NOMO-1 treated with DMSO at 0.1 percent for 48 hours (cell line): Measurements from ENCODE around the gene FAM169A.
"Not testable (repeated sequence)": the region's sequence is repeated elsewhere in the genome, so short reads cannot be mapped to it uniquely, and the experiment has no call there.

Experiments used
- DNase-seq: peaks from one replicate; lab custom pipeline; 2025; ENCODE audit not compliant: unreplicated experiment; lab: John Stamatoyannopoulos, UW

The FAM169A gene

GRCh38 chr5:74801941-74802340 lies 64.2 kb downstream of the FAM169A start:
- DNase-seq, result no peak

- no peak for DNase-seq
Observed at GRCh38 chr5:74801197-74801596, 65.0 kb downstream of the FAM169A start.

- DNase-seq, result no peak
Observed at GRCh38 chr5:74798977-74799911, 66.9 kb downstream of the FAM169A start.

GRCh38 chr5:74791669-74792068 lies 74.5 kb downstream of the FAM169A start:
- DNase-seq, result not testable (repeated sequence)

- DNase-seq, result no peak
Observed at GRCh38 chr5:74787424-74787823, 78.8 kb downstream of the FAM169A start.

- no peak for DNase-seq
Observed at GRCh38 chr5:74786851-74787250, 79.3 kb downstream of the FAM169A start.

- DNase-seq, result no peak
Observed at GRCh38 chr5:74778609-74779008, 87.6 kb downstream of the FAM169A start.

GRCh38 chr5:74772359-74772758 lies 93.8 kb downstream of the FAM169A start:
- DNase-seq, result peak; percentile 37

- peak; percentile 46 for DNase-seq
Observed at GRCh38 chr5:74767579-74767913, 98.6 kb downstream of the FAM169A start.

GRCh38 chr5:74766849-74767578 lies 99.2 kb downstream of the FAM169A start, which contains the start of the genes GFM2 and NSA2:
GFM2 (minus strand) TSS chr5:74767117; CDS start chr5:74763742, 3,375 bp downstream.
NSA2 (plus strand) TSS chr5:74767249; CDS start chr5:74767361, 112 bp downstream.
- peak; percentile 90 for DNase-seq

- DNase-seq, result peak; percentile 84
Observed at GRCh38 chr5:74766418-74766848, 99.8 kb downstream of the FAM169A start.

GRCh38 chr5:74765929-74766328 lies 100.3 kb downstream of the FAM169A start:
- DNase-seq, result no peak

GRCh38 chr5:74765201-74765600 lies 101.0 kb downstream of the FAM169A start:
- no peak for DNase-seq

- DNase-seq, result no peak
Observed at GRCh38 chr5:74763504-74763903, 102.7 kb downstream of the FAM169A start.

- DNase-seq, result no peak
Observed at GRCh38 chr5:74762599-74762998, 103.6 kb downstream of the FAM169A start.

GRCh38 chr5:74761241-74761640 lies 104.9 kb downstream of the FAM169A start:
- no peak for DNase-seq

- DNase-seq, result not testable (repeated sequence)
Observed at GRCh38 chr5:74748742-74749141, 117.4 kb downstream of the FAM169A start.

- no peak for DNase-seq
Observed at GRCh38 chr5:74738406-74738805, 127.8 kb downstream of the FAM169A start.

- DNase-seq, result no peak
Observed at GRCh38 chr5:74736759-74737158, 129.4 kb downstream of the FAM169A start.
